Right lobe of liver (tissue), 6 donors: ENCODE results near the gene LSM6. TPM values are rescaled to one million over a fixed set of nuclear protein-coding genes. Genes with fewer than 3 reads are reported as not detected.

Experiments
- ATAC-seq, 4 donors: fragments of 200-7000 bp; cut with Tn5 transposase; one replicate each; pipeline ENCODE4 v1.9.1; 2020; ENCODE audit warnings: mild to moderate bottlenecking in 4 of 4, moderate library complexity in 4 of 4
- DNase-seq, 3 donors: peaks; one replicate each; pipeline ENCODE4 v3.0.0-alpha.2; 2020
- H3K27ac ChIP-seq, 3 donors: fragments of 200-600 bp; one replicate each; pipeline ENCODE4 v1.8.0; 2022
- H3K27me3 ChIP-seq, 2 donors: fragments of 200-600 bp; one replicate each; pipeline ENCODE4 v1.8.0; 2022
- H3K36me3 ChIP-seq, 4 donors: fragments of 200-600 bp; sonication (generic) in 1 of 4; one replicate each; pipeline versions ENCODE4 v1.5.1 to v1.8.0; 2017 to 2022; ENCODE audit warnings: control low read depth in 1 of 4
- H3K4me1 ChIP-seq, 4 donors: fragments of 200-600 bp; sonication (generic) in 1 of 4; one replicate each; pipeline versions ENCODE4 v1.5.1 to v1.8.0; 2017 to 2022; ENCODE audit warnings: control low read depth in 1 of 4
- H3K4me3 ChIP-seq, 3 donors: fragments of 200-600 bp; one replicate each; pipeline ENCODE4 v1.8.0; 2022
- H3K9me3 ChIP-seq, 4 donors: fragments of 200-600 bp; sonication (generic) in 1 of 4; one replicate each; pipeline versions ENCODE4 v1.5.1 to v1.8.0; 2017 to 2022; ENCODE audit warnings: control low read depth in 1 of 4
- CTCF ChIP-seq, 4 donors: fragments of 200-600 bp in 3 of 4; fragments of 450-650 bp in 1 of 4; IDR thresholded peaks; one replicate each; pipeline versions ENCODE4 v1.5.1 to v1.8.0; 2016 to 2022; ENCODE audit warnings: antibody characterized with exemption in 4 of 4, mild to moderate bottlenecking in 2 of 4
- POLR2A ChIP-seq: fragments of 450-650 bp; IDR thresholded peaks from one replicate; pipeline ENCODE4 v1.6.1; 2017; ENCODE audit warnings: antibody characterized with exemption, mild to moderate bottlenecking
- WGBS: methylation state at CpG from one replicate; pipeline ENCODE4 v1.1.6; 2018; ENCODE audit warnings: low coverage, low lambda C conversion rate; ENCODE audit not compliant: insufficient coverage; ENCODE audit errors: missing lambda C conversion rate; 5-methylcytosine and 5-hydroxymethylcytosine counted together
- intact Hi-C, 2 donors: fragments of 100-400 bp; cut with DNase I; formaldehyde crosslinking; loops; one replicate each; pipeline versions ENCODE4 v1.11.2 to v1.14.1; 2022
- total RNA-seq, 6 experiments: library from RNA; depleted of rRNA in 2 of 6; stranded (reverse); fragments of >200 nt in 2 of 6; fragmentation: NEBNext Ultra II Directional in 3 of 6; extraction: Animal tissue kit (Norgen Biotek cat#: 25700) in 3 of 6; gene quantifications; one replicate each; pipeline versions ENCODE4 v1.1.0 to v1.2.4, GENCODE V29; 2016 to 2023
- donor health status: DM: no; HTN: yes; CAD: no.
- donor health status: DM: no; HTN: no; CAD: no.
- donor health status: DM: no; HTN: no; CAD: no.
- donor health status: DM: no; HTN: yes; CAD: no.
- donor health status: DM: no; HTN: yes; CAD: no.

The LSM6 gene
- total RNA-seq, 6 experiments from 2014 or later = 6.4 to 19.3 (median 11.0) TPM

- TF ChIP-seq CTCF (IDR thresholded peaks at IDR 0.05) (no peak), POLR2A (no peak)
- Histone ChIP-seq H3K27me3 (no peaks in the 10 kb centered on the region), H3K4me1 (no peaks in the 10 kb centered on the region), H3K9me3 (no peaks in the 10 kb centered on the region), H3K27ac (no peak overlapping the region), H3K4me3 (no peak overlapping the region), H3K36me3 (no peaks in the 10 kb centered on the region)
- DNase-seq (no peak), ATAC-seq (no peak)
- intact Hi-C loops = no loop called here
Measured at GRCh38 chr4:146229406-146229805, 53.9 kb downstream of the LSM6 start.

- no CpG with 5 or more reads among the region's 1 CpG for WGBS
- no peaks in the 10 kb centered on the region for H3K27me3 ChIP-seq
- no peak overlapping the region for H3K27ac ChIP-seq
- H3K4me3 ChIP-seq = no peak overlapping the region
- ATAC-seq (no peak), DNase-seq (no peak)
- TF ChIP-seq POLR2A (no peak), CTCF (IDR thresholded peaks at IDR 0.05) (no peak)
- intact Hi-C loops = loop anchor here in 1 of 2 donors (10.0 kb wide), 1 partner anchor 683 kb away; no protein-coding TSS in a partner anchor
- H3K4me1 ChIP-seq = no peaks in the 10 kb centered on the region
- H3K36me3 ChIP-seq = no peaks in the 10 kb centered on the region
- H3K9me3 ChIP-seq = no peaks in the 10 kb centered on the region
Measured at GRCh38 chr4:146232131-146232722, 56.7 kb downstream of the LSM6 start.

GRCh38 chr4:146235654-146236177 lies 60.2 kb downstream of the LSM6 start:
- no peak overlapping the region for H3K27ac ChIP-seq
- 64% methylated on average over 4 of the region's 8 CpGs for WGBS

GRCh38 chr4:146236216-146236615 lies 60.7 kb downstream of the LSM6 start:
- no peaks in the 10 kb centered on the region for H3K4me1 ChIP-seq
- DNase-seq (no peak), ATAC-seq (no peak)
- no peaks in the 10 kb centered on the region for H3K9me3 ChIP-seq
- no peaks in the 10 kb centered on the region for H3K27me3 ChIP-seq
- TF ChIP-seq POLR2A (no peak), CTCF (IDR thresholded peaks at IDR 0.05) (no peak)
- 68% methylated on average over 4 of the region's 5 CpGs for WGBS
- no peak overlapping the region for H3K4me3 ChIP-seq
- H3K36me3 ChIP-seq = no peaks in the 10 kb centered on the region
- no peak overlapping the region for H3K27ac ChIP-seq
- intact Hi-C loops = loop anchor here in 1 of 2 donors (10.0 kb wide), 1 partner anchor 679 kb away; no protein-coding TSS in a partner anchor

More at GRCh38 chr4:146235654-146236177, 60.2 kb downstream of the LSM6 start:
- intact Hi-C loops = loop anchor here in 1 of 2 donors (10.0 kb wide), 1 partner anchor 679 kb away; no protein-coding TSS in a partner anchor
- no peak for DNase-seq
- no peak for TF ChIP-seq CTCF (IDR thresholded peaks at IDR 0.05)
- TF ChIP-seq POLR2A = no peak
- H3K36me3 ChIP-seq = no peaks in the 10 kb centered on the region
- H3K27me3 ChIP-seq = no peaks in the 10 kb centered on the region
- H3K4me1 ChIP-seq = no peaks in the 10 kb centered on the region
- ATAC-seq = peak; percentile 36 to 72 (median 62)
- H3K4me3 ChIP-seq = no peak overlapping the region
- H3K9me3 ChIP-seq = no peaks in the 10 kb centered on the region
